ENCODE measurements around the gene CNIH1.
"Not testable (repeated sequence)": the region's sequence is repeated elsewhere in the genome, so short reads cannot be mapped to it uniquely, and the experiment has no call there.

Gene CNIH1

DNA sequence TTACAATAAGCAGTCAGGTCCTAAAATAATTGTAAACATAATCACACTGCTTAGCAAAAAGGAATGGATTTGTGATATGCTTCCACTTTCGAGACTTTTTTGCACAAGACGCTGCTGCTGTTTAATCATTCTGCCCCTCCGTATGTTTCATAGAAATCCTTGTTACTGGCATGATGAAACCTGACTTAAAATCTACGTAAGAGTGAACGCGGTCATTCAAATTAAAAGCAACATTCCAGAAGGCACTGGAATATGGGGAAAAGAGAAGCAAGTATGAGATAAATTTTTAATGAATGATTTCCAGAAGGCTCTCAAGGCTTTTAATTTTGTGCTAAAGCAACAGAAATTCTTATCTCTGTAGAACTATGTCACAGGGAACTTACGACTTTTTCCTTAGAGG is 1.1 kb downstream of the CNIH1 start:
- no peak for DNase-seq (ENCODE audit: low read depth)

DNA sequence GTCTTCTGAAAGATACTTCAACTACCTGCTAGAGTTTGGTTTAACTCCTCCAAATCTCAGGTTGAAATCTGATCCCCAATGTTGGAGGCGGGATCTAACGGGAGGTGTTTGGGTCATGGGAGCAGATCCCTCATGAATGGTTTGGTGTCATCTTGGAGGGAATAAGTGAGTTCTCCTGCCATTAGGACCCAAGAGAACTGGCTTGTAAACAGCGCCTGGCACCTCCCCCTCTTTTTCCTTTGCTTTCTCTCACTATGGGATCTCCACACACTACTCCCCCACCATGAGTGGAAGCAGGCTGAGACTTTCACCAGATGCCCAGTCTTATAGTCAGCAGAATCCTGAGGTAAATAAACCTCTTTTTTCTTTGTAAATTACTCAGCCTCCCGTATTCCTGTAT is 2.5 kb downstream of the CNIH1 start:
- H3K4me3 ChIP-seq (ENCODE audit: low read depth, low read length): no peak overlapping the region
- no peak for DNase-seq (ENCODE audit: low read depth)

More for the DNA sequence above, 1.1 kb downstream of the CNIH1 start:
- peak overlapping the region; percentile 68 for H3K4me3 ChIP-seq (ENCODE audit: low read depth, low read length)

DNA sequence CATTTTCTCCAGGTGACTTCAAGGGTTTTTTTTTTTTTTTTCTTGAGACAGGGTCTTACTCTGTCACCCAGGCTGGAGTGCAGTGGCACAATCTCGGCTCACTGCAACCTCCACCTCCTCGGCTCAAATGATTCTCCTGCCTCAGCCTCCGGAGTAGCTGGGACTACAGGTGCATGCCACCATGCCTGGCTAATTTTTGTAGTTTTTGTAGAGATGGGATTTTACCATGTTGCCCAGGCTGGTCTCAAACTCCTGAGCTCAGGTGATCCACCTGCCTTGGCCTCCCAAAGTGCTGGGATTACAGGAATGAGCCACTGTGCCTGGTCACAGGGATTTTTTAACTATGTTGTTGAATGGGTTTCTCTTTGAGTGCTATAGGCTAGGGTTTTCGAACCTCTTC is 3.2 kb downstream of the CNIH1 start:
- H3K4me3 ChIP-seq (ENCODE audit: low read depth, low read length); DNase-seq (ENCODE audit: low read depth): not testable (repeated sequence)

DNA sequence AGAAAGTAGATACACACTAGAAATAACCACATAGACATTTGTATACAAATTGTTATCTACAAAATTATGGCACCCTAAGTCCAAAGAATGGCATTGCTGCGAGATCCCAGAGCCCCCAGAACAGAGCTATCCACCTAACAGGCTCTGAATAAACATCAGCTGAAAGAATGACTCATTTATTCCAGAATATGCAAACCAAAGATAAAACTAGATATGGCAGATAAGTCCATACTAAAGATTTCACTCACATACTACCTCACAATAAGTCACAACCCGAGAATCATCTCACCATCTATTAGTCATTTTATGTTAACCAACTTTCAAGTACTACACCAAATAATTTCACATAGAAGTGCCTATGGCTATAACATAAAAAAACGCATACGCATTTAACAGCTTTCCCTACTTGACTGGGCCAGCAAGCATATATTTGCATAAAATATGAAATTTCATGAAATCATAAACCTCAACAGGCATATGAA is 5.6 kb downstream of the CNIH1 start:
- no peak for DNase-seq (ENCODE audit: low read depth)
- H3K4me3 ChIP-seq (ENCODE audit: low read depth, low read length): no peak overlapping the region

DNA sequence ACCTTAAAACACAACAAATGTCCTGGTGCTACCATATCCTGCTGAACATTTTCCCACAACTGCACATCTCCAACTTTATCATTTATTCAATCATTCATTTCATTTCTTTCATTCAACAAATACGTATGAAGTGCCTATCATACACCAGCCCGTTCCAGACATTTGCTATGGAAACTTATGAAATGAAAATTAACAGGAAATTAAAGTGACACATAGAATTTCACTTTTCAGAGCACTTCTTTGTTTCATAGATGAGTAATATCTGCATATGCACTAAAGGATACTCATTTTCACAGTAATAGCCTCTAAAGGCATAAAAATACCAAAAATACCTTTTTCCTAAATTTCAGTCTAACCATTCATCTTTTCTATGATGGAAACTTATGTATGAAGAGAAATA is 12.6 kb downstream of the CNIH1 start:
- DNase-seq (ENCODE audit: low read depth): no peak
- H3K4me3 ChIP-seq (ENCODE audit: low read depth, low read length): no peak overlapping the region

DNA sequence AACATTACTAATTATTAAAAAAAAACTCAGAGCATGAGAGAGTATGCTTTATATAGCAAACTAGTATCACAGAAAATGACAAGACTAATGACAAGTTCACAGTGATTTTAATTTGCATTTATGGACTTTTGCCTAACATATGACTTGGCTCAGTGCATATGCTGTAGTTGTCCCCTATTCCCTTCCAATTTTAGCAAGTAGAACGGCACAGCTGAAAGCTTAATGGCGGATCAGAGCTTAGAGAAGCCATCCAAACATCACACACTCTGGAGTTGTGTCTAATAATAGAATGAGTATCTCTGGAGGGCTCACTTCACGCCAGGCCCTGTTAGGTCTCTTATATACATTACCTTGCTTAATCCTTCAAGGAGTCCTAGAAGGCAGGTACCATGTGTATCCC is 13.3 kb downstream of the CNIH1 start:
- no peak overlapping the region for H3K4me3 ChIP-seq (ENCODE audit: low read depth, low read length)

DNA sequence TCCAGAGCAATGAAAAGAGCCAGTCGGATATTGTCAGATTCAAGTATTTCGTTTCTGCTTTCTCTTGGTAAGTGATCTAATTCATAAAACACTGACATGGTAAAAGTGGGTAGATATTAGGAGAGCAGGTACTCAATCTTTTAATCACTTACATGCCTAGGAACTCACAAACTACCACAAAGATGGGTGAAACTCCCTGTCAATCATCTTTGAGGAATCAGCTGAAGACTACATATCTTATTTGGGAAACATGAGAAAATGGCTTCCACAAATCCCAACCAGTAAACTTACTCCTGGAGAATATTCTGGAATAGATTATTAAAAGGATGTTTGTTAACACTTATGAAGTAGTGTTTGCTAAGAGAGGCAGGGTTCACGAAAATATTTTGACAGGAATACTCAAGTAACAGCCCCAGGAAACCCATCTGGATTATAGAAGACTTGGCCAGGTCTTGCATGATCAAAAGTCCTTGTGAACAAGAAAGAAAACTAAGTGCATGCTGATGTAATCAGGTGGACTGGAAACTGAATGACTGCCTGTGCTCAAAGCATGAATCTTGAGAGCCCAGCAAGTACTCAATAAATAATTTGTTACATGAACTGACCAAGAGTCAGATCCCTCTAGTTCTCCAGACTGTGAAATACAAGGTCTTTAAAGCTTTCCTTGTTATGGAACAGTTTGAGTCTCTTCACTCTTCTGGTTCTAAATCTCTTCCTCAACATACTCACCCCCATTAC is 15.5 kb downstream of the CNIH1 start:
- no peak for DNase-seq (ENCODE audit: low read depth)
- H3K4me3 ChIP-seq (ENCODE audit: low read depth, low read length): no peak overlapping the region

More for the DNA sequence above, 13.3 kb downstream of the CNIH1 start:
- DNase-seq (ENCODE audit: low read depth): no peak

DNA sequence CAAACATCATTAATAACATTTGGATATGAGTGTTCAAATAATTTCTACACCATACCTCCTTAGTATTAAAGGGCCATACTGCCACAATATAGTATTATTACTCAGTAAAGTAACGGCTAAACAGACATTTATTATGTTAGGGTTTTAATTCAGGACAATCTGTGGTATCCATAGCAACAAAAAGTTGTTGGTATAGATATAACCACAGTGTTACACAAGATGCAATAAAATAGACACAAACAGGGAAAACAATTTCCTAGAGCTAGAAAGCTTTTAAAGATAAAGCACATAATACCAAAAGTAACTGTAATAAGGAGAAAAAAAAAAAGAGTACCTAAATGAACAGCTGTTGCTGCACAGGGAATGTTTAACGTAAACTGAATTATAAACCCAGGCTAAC is 16.1 kb downstream of the CNIH1 start:
- no peak overlapping the region for H3K4me3 ChIP-seq (ENCODE audit: low read depth, low read length)
- no peak for DNase-seq (ENCODE audit: low read depth)

DNA sequence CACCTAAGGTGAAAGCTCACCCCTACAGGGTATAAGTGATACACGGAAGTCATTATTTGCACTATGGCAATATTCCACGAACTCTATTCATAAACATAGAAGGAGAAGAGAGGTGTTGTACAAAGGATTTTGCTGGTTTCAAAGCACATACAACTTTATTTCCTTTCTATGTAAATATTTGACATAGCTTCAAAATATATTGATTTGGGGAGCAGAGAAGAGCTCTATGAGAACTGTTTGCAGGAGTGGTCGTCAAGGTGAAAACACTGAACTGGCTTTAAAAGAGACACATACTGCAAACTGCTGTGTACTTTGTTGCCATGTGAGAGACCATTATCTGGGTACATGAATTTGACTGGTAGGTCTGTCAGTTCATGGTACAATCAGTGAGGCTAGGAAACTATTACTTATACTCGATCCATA is 16.7 kb downstream of the CNIH1 start:
- no peak overlapping the region for H3K4me3 ChIP-seq (ENCODE audit: low read depth, low read length)
- DNase-seq (ENCODE audit: low read depth): no peak

DNA sequence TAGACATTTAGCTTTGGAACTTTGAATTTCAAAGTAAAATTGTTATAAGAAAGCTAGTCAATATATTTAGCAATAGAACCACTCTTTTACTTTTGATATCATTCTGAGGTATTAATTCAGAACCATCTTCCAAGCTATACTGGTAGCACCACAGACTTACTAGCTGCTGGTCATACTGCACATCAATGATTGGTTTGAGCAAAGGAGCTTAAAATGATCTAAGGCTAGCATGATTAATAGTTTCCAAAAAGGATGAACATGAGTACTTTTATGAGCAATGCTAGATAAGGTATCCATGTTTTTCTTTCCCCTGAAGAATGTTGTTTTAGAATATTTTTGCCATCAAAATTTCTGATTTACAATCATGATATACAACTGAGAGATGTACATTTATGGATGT is 17.2 kb downstream of the CNIH1 start:
- no peak for DNase-seq (ENCODE audit: low read depth)
- no peak overlapping the region for H3K4me3 ChIP-seq (ENCODE audit: low read depth, low read length)

DNA sequence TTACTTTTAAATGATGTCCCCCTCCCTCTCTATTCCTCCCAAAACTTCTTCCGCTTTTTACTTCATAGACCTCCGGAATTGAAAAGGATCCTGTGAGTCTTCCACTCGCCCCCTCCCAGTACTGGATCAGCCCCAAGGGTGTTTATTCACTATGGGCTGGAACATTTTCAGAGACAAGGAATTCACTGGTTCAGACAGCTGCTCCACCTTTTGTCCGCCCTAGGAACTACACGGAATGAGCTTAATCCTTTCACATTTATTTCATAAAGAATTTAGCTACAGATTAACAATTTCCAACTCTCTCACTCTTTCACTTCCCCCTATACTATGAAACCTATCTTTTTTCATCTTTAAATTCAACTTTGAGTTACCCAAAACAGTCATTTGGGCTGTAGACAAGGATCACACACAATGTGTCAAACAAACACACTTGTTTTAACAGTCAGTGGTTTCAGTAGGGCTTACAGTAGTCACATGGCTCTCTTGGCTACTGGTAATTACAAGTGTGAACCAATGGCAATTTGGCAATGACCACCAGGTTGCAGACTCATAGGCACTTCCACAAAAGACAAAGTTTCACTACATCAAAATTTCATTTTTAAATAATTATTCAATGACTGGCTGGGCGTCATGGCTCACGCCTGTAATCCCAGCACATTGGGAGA is 20.6 kb downstream of the CNIH1 start:
- peak; percentile 20 for DNase-seq (ENCODE audit: low read depth)
- H3K4me3 ChIP-seq (ENCODE audit: low read depth, low read length): no peak overlapping the region

DNA sequence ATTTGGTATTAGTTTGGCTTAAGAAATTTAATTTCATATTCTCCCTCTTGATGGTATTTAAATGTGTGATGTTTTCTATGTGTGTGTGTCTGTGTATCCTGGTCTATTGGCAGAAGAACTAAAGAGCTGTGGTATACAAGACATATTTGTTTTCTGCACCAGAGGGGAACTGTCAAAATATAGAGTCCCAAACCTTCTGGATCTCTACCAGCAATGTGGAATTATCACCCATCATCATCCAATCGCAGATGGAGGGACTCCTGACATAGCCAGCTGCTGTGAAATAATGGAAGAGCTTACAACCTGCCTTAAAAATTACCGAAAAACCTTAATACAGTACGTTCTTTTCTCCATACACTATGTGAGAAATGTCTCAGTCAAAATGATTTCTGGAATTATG is 29.8 kb downstream of the CNIH1 start:
- no peak for DNase-seq (ENCODE audit: low read depth)
- H3K4me3 ChIP-seq (ENCODE audit: low read depth, low read length): no peak overlapping the region

DNA sequence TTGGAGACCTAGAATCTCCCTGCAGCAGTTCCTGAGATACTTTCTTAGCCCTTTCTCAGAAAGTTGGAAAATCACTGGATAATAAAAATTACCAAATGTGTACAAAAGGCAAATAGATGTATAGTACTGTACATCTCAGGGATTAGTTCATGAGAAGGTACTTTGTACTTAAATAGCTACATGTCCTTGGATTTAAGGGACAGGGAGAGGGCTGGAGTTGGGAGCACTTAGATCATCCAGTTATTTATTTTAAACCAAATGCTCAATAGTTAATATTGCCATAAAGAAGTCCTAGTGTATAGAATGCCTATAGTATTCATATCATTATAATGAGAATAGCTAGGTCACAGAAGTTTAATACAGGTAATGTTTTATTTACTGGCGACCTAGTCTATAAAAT is 31.0 kb downstream of the CNIH1 start:
- no peak overlapping the region for H3K4me3 ChIP-seq (ENCODE audit: low read depth, low read length)
- no peak for DNase-seq (ENCODE audit: low read depth)

DNA sequence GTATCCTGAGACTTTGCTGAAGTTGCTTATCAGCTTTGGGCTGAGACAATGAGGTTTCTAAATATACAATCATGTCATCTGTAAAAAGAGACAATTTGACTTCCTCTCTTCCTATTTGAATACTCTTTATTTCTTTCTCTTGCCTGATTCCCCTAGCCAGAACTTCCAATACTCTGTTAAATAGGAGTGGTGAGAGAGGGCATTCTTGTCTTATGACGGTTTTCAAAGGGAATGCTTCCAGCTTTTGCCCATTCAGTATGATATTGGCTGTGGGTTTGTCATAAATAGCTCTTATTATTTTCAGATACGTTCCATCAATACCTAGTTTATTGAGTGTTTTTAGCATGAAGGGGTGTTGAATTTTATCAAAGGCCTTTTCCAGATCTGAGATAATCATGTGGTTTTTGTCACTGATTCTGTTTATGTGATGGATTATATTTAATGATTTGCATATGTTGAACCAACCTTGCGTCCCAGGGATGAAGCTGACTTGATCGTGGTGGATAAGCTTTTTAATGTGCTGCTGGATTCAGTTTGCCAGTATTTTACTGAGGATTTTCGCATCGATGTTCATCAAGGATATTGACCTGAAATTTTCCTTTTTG is 37.7 kb downstream of the CNIH1 start:
- H3K4me3 ChIP-seq (ENCODE audit: low read depth, low read length); DNase-seq (ENCODE audit: low read depth): not testable (repeated sequence)

DNA sequence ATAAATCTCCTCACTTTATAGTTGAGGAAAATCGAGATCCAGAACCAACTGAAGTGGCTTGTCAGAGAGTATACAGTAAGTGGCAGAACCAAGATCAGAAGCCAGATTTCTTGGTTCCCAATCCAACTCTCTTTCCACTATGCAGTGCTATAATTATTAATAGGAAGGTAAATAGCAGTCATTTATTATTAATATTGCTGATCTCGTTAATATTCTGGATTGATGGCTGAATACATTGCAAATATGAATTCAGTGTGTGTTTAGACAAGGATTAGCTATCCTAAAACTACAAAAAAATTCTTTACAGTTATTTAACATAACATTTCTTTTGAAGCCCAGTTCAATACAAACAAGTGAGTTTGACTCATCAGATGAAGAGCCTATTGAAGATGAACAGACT is 41.6 kb downstream of the CNIH1 start:
- H3K4me3 ChIP-seq (ENCODE audit: low read depth, low read length): no peak overlapping the region
- DNase-seq (ENCODE audit: low read depth): no peak

DNA sequence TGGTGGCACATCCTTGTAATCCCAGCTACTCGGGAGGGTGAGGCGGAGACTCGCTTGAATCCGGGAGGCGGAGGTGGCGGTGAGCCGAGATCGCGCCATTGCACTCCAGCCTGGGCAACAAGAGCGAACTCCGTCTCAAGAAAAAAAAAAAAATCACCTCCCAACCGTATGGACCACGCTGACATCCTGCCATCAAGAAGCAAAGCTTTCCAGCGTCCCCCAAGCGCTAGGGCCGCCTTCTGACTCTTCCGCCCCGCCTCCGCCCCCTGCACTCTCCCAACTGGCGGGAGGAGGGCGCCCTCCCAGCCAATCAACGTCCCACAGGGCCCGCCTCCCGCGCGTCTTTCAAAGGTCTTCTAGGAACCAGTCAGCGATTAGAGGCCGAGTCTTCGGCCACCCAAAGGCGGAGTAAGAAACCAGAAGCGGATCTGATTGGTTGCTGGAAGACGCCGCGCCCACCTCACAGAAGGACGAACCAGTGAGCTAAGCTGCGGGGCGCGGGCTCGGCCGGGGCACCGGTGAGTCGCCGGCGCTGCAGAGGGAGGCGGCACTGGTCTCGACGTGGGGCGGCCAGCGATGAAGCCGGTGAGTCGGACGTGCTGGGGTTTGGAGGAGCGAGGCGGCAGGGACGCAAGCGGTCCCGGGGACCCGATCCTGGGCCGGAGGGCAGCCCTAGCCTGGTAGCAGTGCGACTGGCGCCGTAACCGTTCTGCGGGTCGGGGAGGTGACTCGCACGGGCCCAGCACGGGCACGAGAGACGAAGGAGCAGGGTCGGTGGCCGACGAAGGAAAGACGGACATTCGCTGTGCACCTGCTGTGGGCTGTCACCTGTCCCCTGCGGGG is 44.5 kb downstream of the CNIH1 start, which contains the start of gene CDKN3:
Gene CDKN3 (plus strand): TSS at position 515 of the 843 bp plus-strand sequence. CDS start 62 bp downstream, at position 577.
- peak; percentile 97 for DNase-seq (ENCODE audit: low read depth)
- H3K4me3 ChIP-seq (ENCODE audit: low read depth, low read length): peak within 1 kb of the TSS; percentile 86

DNA sequence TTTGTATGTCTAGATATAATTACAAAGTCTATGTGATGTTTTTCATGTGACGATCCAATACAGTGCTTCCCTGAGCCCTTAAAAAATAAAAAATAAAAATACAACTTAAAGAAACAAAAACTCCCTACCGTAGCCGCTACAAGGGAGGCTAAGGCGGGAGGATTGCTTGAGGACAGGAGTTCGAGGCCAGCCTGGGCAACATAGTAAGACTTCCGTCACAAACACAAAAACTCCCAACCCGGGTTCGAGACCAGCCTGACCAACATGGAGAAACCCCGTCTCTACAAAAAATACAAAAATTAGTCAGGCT is 45.0 kb downstream of the CNIH1 start:
- DNase-seq (ENCODE audit: low read depth): no peak
- peak overlapping the region; percentile 86 for H3K4me3 ChIP-seq (ENCODE audit: low read depth, low read length)

DNA sequence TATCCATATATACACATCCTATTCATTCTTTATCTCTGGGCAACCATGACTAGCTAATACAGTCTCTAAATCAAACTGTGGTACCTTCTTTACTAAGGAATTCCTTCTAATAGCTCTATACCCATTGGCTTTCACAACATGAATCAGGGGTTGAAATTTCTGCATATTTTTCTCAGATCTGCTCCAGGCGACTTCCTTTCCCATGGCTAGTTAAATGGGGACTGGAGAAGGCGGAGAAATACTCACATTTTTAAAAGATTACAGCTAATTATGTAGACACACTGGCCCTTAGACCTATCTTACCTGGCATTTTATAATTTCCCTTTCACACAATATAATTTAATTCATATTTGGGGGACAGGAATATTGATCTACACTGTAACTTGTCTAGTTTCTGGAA is 45.5 kb downstream of the CNIH1 start:
- no peak for DNase-seq (ENCODE audit: low read depth)
- H3K4me3 ChIP-seq (ENCODE audit: low read depth, low read length): no peak overlapping the region

DNA sequence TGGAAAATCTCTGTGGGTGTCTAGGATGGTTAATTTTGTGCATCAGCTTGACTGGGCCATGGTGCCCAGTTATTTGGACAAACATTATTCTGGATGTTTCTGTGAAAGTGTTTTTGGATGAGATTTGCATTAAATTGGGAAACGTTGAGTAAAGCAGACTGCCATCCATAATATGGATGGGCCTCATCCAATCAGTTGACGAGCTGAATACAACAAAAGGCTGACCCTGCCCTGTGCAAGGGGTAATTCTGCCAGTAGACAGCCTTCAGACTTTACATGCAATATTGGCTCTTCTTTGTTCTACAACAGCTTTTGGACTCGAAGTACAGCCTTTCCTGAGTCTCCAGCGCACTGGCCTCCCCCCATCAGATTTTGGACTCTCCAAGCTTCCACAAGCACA is 45.9 kb downstream of the CNIH1 start:
- DNase-seq (ENCODE audit: low read depth): no peak

DNA sequence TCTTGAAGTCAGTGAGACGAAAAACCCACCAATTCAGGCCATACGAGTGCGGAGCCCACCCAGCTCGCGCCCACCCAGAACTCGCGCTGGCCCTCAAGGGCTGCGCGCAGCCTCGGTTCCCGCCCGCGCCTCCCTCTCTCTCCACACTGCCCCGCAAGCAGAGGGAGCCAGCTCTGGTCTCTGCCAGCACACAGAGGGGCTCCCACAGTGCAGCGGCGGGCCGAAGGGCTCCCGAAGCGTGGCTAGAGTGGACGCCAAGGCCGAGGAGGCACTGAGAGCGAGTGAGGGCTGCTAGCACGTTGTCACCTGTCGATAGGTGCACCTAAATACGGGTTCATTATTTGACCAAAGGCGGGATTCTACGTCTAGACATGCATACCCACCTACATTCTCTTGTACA is 46.6 kb downstream of the CNIH1 start:
- DNase-seq (ENCODE audit: low read depth): no peak
- no peak overlapping the region for H3K4me3 ChIP-seq (ENCODE audit: low read depth, low read length)

More for the DNA sequence above, 45.9 kb downstream of the CNIH1 start:
- no peak overlapping the region for H3K4me3 ChIP-seq (ENCODE audit: low read depth, low read length)
